Fibroblast of skin of back (primary cell): ENCODE measurements around the gene STEAP4.
"Not testable (repeated sequence)": the region's sequence is repeated elsewhere in the genome, so short reads cannot be mapped to it uniquely, and the experiment has no call there.

Experiments
- DNase-seq: peaks from one replicate; pipeline ENCODE4 v3.0.0-alpha.2; 2013

The STEAP4 gene

GRCh38 chr7:88268051-88268450 lies 38.6 kb downstream of the STEAP4 start:
- no peak for DNase-seq

GRCh38 chr7:88267421-88267820 lies 39.3 kb downstream of the STEAP4 start:
- no peak for DNase-seq

GRCh38 chr7:88264987-88265386 lies 41.7 kb downstream of the STEAP4 start:
- DNase-seq, result not testable (repeated sequence)

- no peak for DNase-seq
Measured at GRCh38 chr7:88262562-88262961, 44.1 kb downstream of the STEAP4 start.

GRCh38 chr7:88260719-88261118 lies 46.0 kb downstream of the STEAP4 start:
- no peak for DNase-seq

- no peak for DNase-seq
Measured at GRCh38 chr7:88259656-88260380, 46.9 kb downstream of the STEAP4 start.

GRCh38 chr7:88258296-88258695 lies 48.4 kb downstream of the STEAP4 start:
- DNase-seq, result not testable (repeated sequence)

- no peak for DNase-seq
Measured at GRCh38 chr7:88256906-88257305, 49.8 kb downstream of the STEAP4 start.

GRCh38 chr7:88254721-88255424 lies 51.8 kb downstream of the STEAP4 start:
- peak; percentile 66 for DNase-seq

- no peak for DNase-seq
Measured at GRCh38 chr7:88253640-88254039, 53.1 kb downstream of the STEAP4 start.

GRCh38 chr7:88244258-88244657 lies 62.4 kb downstream of the STEAP4 start:
- no peak for DNase-seq

- DNase-seq, result peak; percentile 50
Measured at GRCh38 chr7:88243345-88243909, 63.3 kb downstream of the STEAP4 start.

- DNase-seq, result no peak
Measured at GRCh38 chr7:88239852-88240251, 66.8 kb downstream of the STEAP4 start.

- no peak for DNase-seq
Measured at GRCh38 chr7:88233828-88234227, 72.9 kb downstream of the STEAP4 start.

GRCh38 chr7:88230646-88231045 lies 76.0 kb downstream of the STEAP4 start:
- no peak for DNase-seq

- no peak for DNase-seq
Measured at GRCh38 chr7:88229302-88229995, 77.2 kb downstream of the STEAP4 start.

GRCh38 chr7:88226886-88227516 lies 79.7 kb downstream of the STEAP4 start:
- peak; percentile 59 for DNase-seq

GRCh38 chr7:88226201-88226600 lies 80.5 kb downstream of the STEAP4 start:
- DNase-seq, result no peak

GRCh38 chr7:88224601-88225275 lies 82.0 kb downstream of the STEAP4 start:
- DNase-seq, result peak; percentile 35

GRCh38 chr7:88223265-88223664 lies 83.4 kb downstream of the STEAP4 start:
- DNase-seq, result no peak
